IMR-90 (cell line): ENCODE measurements around the gene CTSL.

Experiments used
- CEBPB ChIP-seq: IDR thresholded peaks from 2 replicates; pipeline ENCODE4 v1.6.1; 2012; ENCODE audit warnings: low read depth, low read length, improper control_type of control experiment
- CTCF ChIP-seq: conservative IDR thresholded peaks from 2 replicates; pipeline ENCODE4 v1.5.1; 2012; ENCODE audit warnings: mild to moderate bottlenecking, low read depth, low read length, improper control_type of control experiment
- MAFK ChIP-seq: IDR thresholded peaks from 2 replicates; pipeline ENCODE4 v1.6.1; 2012; ENCODE audit warnings: low read depth, low read length, improper control_type of control experiment
- MAZ ChIP-seq: IDR thresholded peaks from 2 replicates; pipeline ENCODE4 v1.6.1; 2012; ENCODE audit warnings: low read depth, mild to moderate bottlenecking, low read length, improper control_type of control experiment, moderate library complexity, borderline replicate concordance
- MXI1 ChIP-seq: IDR thresholded peaks from 2 replicates; pipeline ENCODE4 v1.6.1; 2012; ENCODE audit warnings: low read depth, mild to moderate bottlenecking, low read length, moderate library complexity, borderline replicate concordance
- NFE2L2 ChIP-seq: fragments of 150-350 bp; IDR thresholded peaks from 2 replicates; pipeline ENCODE4 v1.6.1; 2016; ENCODE audit warnings: low read depth, mild to moderate bottlenecking, low read length
- POLR2A ChIP-seq: IDR thresholded peaks from 2 replicates; pipeline ENCODE4 v1.6.1; 2012; ENCODE audit warnings: mild to moderate bottlenecking, low read depth, low read length
- RAD21 ChIP-seq: IDR thresholded peaks from 2 replicates; pipeline ENCODE4 v1.6.1; 2012; ENCODE audit warnings: low read length, improper control_type of control experiment
- RCOR1 ChIP-seq: IDR thresholded peaks from 2 replicates; pipeline ENCODE4 v1.6.1; 2012; ENCODE audit warnings: mild to moderate bottlenecking, low read length, improper control_type of control experiment; ENCODE audit not compliant: insufficient replicate concordance
- RFX5 ChIP-seq: IDR thresholded peaks from 2 replicates; pipeline ENCODE4 v1.8.0; 2012; ENCODE audit warnings: low read depth, mild to moderate bottlenecking, low read length, moderate library complexity
- SMC3 ChIP-seq: fragments of 150-350 bp; IDR thresholded peaks from 2 replicates; pipeline ENCODE4 v1.6.1; 2016; ENCODE audit warnings: low read depth, mild to moderate bottlenecking, antibody characterized with exemption, low read length, moderate library complexity

- TF ChIP-seq CTCF (no peak), CEBPB (no peak), RAD21 (no peak), POLR2A (no peak), RCOR1 (no peak), SMC3 (no peak), MAFK (no peak), RFX5 (no peak), NFE2L2 (no peak), MXI1 (no peak), MAZ (no peak)
Measured at GRCh38 chr9:87686520-87687090, 39.3 kb upstream of the CTSL start.
